OCI-LY7 (cell line): ENCODE measurements around the gene ZNF326. TPM values are rescaled to one million over a fixed set of nuclear protein-coding genes. Genes with fewer than 3 reads are reported as not detected.

ENCODE experiments used
- BruUV-seq: library from RNA; stranded (reverse); fragments of 400-500 nt; replicated peaks from 2 replicates; lab custom pipeline; 2021; lab: Mats Ljungman, UMichigan
- CTCF ChIA-PET: fragments of 300-600 bp; sonication (Branson Sonifier 250); formaldehyde crosslinking; loops from one replicate; lab custom pipeline; 2022; ENCODE audit warnings: antibody characterized with exemption; ENCODE audit not compliant: unreplicated experiment; lab: Charles Lee
- POLR2A ChIA-PET: fragments of 300-600 bp; sonication (Branson Sonifier 250); formaldehyde crosslinking; loops from one replicate; lab custom pipeline; 2022; ENCODE audit warnings: antibody characterized with exemption; lab: Charles Lee
- DNase-seq: peaks from one replicate; pipeline ENCODE4 v3.0.0-alpha.2; 2015; ENCODE audit warnings: low spot score
- H2AFZ ChIP-seq: fragments of 200-600 bp; sonication (generic), shearing (Covaris generic); 2 replicates; pipeline ENCODE4 v1.6.1; 2014; ENCODE audit warnings: mild to moderate bottlenecking, antibody characterized with exemption, low read length, moderate library complexity
- H3K27ac ChIP-seq: fragments of 200-600 bp; sonication (generic); 2 replicates; pipeline ENCODE4 v1.5.1; 2014; ENCODE audit warnings: mixed run types, low read depth, mild to moderate bottlenecking, moderate library complexity, low read length, inconsistent platforms; ENCODE audit not compliant: poor library complexity, severe bottlenecking
- H3K36me3 ChIP-seq: fragments of 200-600 bp; sonication (generic); 2 replicates; pipeline ENCODE4 v1.6.1; 2014; ENCODE audit warnings: mild to moderate bottlenecking, antibody characterized with exemption, low read length, moderate library complexity, mixed read lengths; ENCODE audit not compliant: insufficient read depth
- H3K4me1 ChIP-seq: fragments of 200-600 bp; sonication (generic); 2 replicates; pipeline ENCODE4 v1.5.1; 2014; ENCODE audit warnings: mild to moderate bottlenecking, low read length; ENCODE audit not compliant: insufficient read depth, poor library complexity, severe bottlenecking
- H3K4me2 ChIP-seq: fragments of 200-600 bp; sonication (generic); 2 replicates; pipeline ENCODE4 v1.6.1; 2014; ENCODE audit warnings: mild to moderate bottlenecking, low read length
- H3K4me3 ChIP-seq: fragments of 200-600 bp; sonication (generic); 2 replicates; pipeline ENCODE4 v1.5.1; 2014; ENCODE audit warnings: mild to moderate bottlenecking, low read depth, low read length; ENCODE audit not compliant: poor library complexity, severe bottlenecking
- H3K79me2 ChIP-seq: fragments of 200-600 bp; sonication (generic); 2 replicates; pipeline ENCODE4 v1.6.1; 2016; ENCODE audit warnings: low read depth, mild to moderate bottlenecking, low read length, moderate library complexity, mixed read lengths; ENCODE audit not compliant: insufficient read depth
- H3K9me2 ChIP-seq: fragments of 200-600 bp; sonication (generic); 2 replicates; pipeline ENCODE4 v1.6.1; 2016; ENCODE audit warnings: mild to moderate bottlenecking, low read length, mixed read lengths; ENCODE audit not compliant: insufficient read depth
- H3K9me3 ChIP-seq: fragments of 200-600 bp; sonication (generic); 2 replicates; pipeline ENCODE4 v1.6.1; 2014; ENCODE audit warnings: mild to moderate bottlenecking, mixed run types, low read length, mixed read lengths
- H4K20me1 ChIP-seq: fragments of 200-600 bp; sonication (generic); 2 replicates; pipeline ENCODE4 v1.6.1; 2014; ENCODE audit warnings: mild to moderate bottlenecking, antibody characterized with exemption, low read length, moderate library complexity, mixed read lengths; ENCODE audit not compliant: insufficient read depth
- EZH2phosphoT487 ChIP-seq: fragments of 200-600 bp; sonication (generic); IDR thresholded peaks from 2 replicates; pipeline ENCODE4 v1.6.1; 2018; ENCODE audit warnings: low read depth, borderline replicate concordance, mild to moderate bottlenecking, mixed run types, antibody characterized with exemption, low read length, moderate library complexity, mixed read lengths
- intact Hi-C: fragments of 100-400 bp; cut with micrococcal nuclease; formaldehyde crosslinking; loops from one replicate; pipeline ENCODE4 v1.10.0; 2022; ENCODE audit not compliant: unreplicated experiment
- total RNA-seq, 2 experiments: library from RNA; depleted of rRNA in 1 of 2; stranded (reverse); fragments of >200 nt in 1 of 2; shearing (Covaris generic) in 1 of 2; gene quantifications; 2 replicates each; pipeline ENCODE4 v1.2.3, GENCODE V29; 2014 to 2022
- TF ChIP-seq, protein P1 (sequence below): fragments of 200-600 bp; sonication (generic); conservative IDR thresholded peaks from 2 replicates; pipeline ENCODE4 v1.5.1; 2014; ENCODE audit warnings: mild to moderate bottlenecking, antibody characterized with exemption, low read length, moderate library complexity, mixed read lengths

ZNF326 gene
- total RNA-seq, 2 experiments from 2014 or later: 11.5 to 43.5 TPM

DNA sequence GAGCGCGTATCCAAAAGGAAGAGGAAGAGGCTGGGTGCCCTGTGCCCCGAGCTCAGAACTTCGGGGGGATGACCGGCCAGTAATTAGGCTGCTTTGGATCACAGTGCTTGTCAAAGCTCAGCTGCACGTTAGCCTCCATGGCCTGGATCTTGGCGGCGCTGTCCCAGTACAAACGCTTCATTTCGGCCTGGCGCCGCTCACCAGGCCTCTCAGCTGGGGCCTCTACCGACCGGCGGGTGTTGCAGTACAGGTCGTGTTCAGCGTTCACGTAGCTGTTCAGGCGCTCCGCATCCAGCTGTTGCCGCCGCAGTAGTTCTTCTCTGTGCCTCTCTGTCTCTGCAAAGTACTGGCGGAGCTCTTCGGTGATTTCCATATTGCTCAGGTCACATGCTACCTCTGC is 1.4 kb upstream of the ZNF326 start:
- ChIA-PET POLR2A (interaction anchor here (0.8 kb wide), 1 partner anchor 182 kb away, joined by 4 read pairs; no protein-coding TSS in a partner anchor), CTCF (no interaction called here)
- no peak overlapping the region for H3K27ac ChIP-seq
- peaks cover 27% of the 10 kb centered on the region for H3K4me1 ChIP-seq
- peaks cover 18% of the 10 kb centered on the region; the same call in 1 of the 2 replicates for H4K20me1 ChIP-seq
- H3K79me2 ChIP-seq: peaks cover 34% of the 10 kb centered on the region
- no peaks in the 10 kb centered on the region for H3K9me2 ChIP-seq
- intact Hi-C loops: loop anchor here (5.0 kb wide), 1 partner anchor 471 kb away; the partner anchor contains the start of gene LRRC8B
- no peak overlapping the region for H2AFZ ChIP-seq
- H3K4me3 ChIP-seq: no peak overlapping the region
- no peaks in the 10 kb centered on the region for H3K9me3 ChIP-seq
- peaks cover 12% of the 10 kb centered on the region for H3K36me3 ChIP-seq
- TF ChIP-seq EZH2phosphoT487: no peak
- TF ChIP-seq, protein P1, sequence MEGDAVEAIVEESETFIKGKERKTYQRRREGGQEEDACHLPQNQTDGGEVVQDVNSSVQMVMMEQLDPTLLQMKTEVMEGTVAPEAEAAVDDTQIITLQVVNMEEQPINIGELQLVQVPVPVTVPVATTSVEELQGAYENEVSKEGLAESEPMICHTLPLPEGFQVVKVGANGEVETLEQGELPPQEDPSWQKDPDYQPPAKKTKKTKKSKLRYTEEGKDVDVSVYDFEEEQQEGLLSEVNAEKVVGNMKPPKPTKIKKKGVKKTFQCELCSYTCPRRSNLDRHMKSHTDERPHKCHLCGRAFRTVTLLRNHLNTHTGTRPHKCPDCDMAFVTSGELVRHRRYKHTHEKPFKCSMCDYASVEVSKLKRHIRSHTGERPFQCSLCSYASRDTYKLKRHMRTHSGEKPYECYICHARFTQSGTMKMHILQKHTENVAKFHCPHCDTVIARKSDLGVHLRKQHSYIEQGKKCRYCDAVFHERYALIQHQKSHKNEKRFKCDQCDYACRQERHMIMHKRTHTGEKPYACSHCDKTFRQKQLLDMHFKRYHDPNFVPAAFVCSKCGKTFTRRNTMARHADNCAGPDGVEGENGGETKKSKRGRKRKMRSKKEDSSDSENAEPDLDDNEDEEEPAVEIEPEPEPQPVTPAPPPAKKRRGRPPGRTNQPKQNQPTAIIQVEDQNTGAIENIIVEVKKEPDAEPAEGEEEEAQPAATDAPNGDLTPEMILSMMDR: no peak
- no peak for DNase-seq
- BruUV-seq: no TSS peak
- H3K4me2 ChIP-seq: no peak overlapping the region

DNA sequence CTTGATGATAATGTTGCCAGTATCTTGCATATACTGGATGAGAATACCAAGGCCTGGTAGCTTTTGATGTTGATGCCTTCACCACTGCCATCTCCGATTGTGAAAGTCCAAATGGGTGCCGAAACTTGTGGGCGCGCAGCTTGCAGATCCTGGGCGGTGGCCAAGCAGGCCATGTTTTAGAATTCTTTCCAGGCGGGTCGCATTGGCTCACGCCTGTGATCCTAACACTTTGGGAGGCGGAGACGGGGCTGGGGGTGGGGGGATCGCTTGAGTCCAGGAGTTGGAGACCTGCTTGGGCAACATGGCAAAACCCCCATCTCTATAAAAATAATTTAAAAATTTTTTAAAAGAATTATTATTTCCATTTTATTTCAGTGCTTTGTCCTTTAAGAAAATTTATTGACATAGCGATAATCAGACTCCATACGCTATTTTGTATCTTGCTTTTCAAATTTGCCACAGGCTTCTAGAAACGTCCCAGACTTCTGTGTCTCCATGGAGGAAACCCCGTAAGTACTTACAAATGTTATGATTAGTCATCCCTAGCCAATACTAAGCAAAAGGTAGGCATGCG is 592 bp upstream of the ZNF326 start:
- ChIA-PET CTCF (no interaction called here), POLR2A (interaction anchor here (0.8 kb wide), 1 partner anchor 183 kb away, joined by 4 read pairs; no protein-coding TSS in a partner anchor)
- peaks cover 24% of the 10 kb centered on the region; the same call in 1 of the 2 replicates for H4K20me1 ChIP-seq
- no peaks in the 10 kb centered on the region for H3K9me3 ChIP-seq
- peak overlapping the region; percentile 67 for H3K27ac ChIP-seq
- TF ChIP-seq EZH2phosphoT487: no peak
- TF ChIP-seq, protein P1: no peak
- TSS peak; percentile 93 for BruUV-seq
- peaks cover 42% of the 10 kb centered on the region for H3K79me2 ChIP-seq
- DNase-seq: no peak
- H3K36me3 ChIP-seq: peaks cover 19% of the 10 kb centered on the region
- H2AFZ ChIP-seq: peak overlapping the region; percentile 73
- intact Hi-C loops: loop anchor here (2.0 to 5.0 kb wide), 2 partner anchors 362 to 472 kb away; partner anchors contain the start of genes LRRC8B and LRRC8C
- peak overlapping the region; percentile 90 for H3K4me3 ChIP-seq
- no peaks in the 10 kb centered on the region for H3K9me2 ChIP-seq
- peak overlapping the region; percentile 89 for H3K4me2 ChIP-seq
- H3K4me1 ChIP-seq: peaks cover 28% of the 10 kb centered on the region
